NCI-H82 treated with DMSO at 0.1 percent for 48 hours (cell line): ENCODE data around the gene PHF14.
A peak's percentile ranks its signal among the peaks of the same experiment; 100 is the strongest.

Source experiments
- DNase-seq: peaks from one replicate; lab custom pipeline; 2025; ENCODE audit not compliant: unreplicated experiment; lab: John Stamatoyannopoulos, UW

PHF14 gene

GRCh38 chr7:11206177-11206899 lies 232.7 kb downstream of the PHF14 start:
- DNase-seq: no peak

GRCh38 chr7:11207565-11207964 lies 233.9 kb downstream of the PHF14 start:
- no peak for DNase-seq

- DNase-seq: no peak
Measured at GRCh38 chr7:11208883-11209465, 235.3 kb downstream of the PHF14 start.

- no peak for DNase-seq
Measured at GRCh38 chr7:11210374-11210773, 236.7 kb downstream of the PHF14 start.

- peak; percentile 62 for DNase-seq
Measured at GRCh38 chr7:11212080-11212711, 238.5 kb downstream of the PHF14 start.

- DNase-seq: no peak
Measured at GRCh38 chr7:11212816-11213215, 239.1 kb downstream of the PHF14 start.

- DNase-seq: no peak
Measured at GRCh38 chr7:11213266-11213665, 239.6 kb downstream of the PHF14 start.

- no peak for DNase-seq
Measured at GRCh38 chr7:11216276-11216675, 242.6 kb downstream of the PHF14 start.

GRCh38 chr7:11217848-11218565 lies 244.3 kb downstream of the PHF14 start:
- no peak for DNase-seq
